Measurements from ENCODE around the gene SLC39A13.

SLC39A13 gene

GRCh38 chr11:47394050-47394321 is 14.4 kb upstream of the SLC39A13 start:
- H3K4me3 ChIP-seq (replicated peaks in 1 of 2; ENCODE audit: low read depth in 2 of 2, low read length in 2 of 2) = no peak overlapping the region
- DNase-seq (ENCODE audit: low read depth in 2 of 2) = no peak
- TF ChIP-seq CTCF (IDR thresholded peaks at IDR 0.05; ENCODE audit: low read depth, low read length) = no peak

DNA sequence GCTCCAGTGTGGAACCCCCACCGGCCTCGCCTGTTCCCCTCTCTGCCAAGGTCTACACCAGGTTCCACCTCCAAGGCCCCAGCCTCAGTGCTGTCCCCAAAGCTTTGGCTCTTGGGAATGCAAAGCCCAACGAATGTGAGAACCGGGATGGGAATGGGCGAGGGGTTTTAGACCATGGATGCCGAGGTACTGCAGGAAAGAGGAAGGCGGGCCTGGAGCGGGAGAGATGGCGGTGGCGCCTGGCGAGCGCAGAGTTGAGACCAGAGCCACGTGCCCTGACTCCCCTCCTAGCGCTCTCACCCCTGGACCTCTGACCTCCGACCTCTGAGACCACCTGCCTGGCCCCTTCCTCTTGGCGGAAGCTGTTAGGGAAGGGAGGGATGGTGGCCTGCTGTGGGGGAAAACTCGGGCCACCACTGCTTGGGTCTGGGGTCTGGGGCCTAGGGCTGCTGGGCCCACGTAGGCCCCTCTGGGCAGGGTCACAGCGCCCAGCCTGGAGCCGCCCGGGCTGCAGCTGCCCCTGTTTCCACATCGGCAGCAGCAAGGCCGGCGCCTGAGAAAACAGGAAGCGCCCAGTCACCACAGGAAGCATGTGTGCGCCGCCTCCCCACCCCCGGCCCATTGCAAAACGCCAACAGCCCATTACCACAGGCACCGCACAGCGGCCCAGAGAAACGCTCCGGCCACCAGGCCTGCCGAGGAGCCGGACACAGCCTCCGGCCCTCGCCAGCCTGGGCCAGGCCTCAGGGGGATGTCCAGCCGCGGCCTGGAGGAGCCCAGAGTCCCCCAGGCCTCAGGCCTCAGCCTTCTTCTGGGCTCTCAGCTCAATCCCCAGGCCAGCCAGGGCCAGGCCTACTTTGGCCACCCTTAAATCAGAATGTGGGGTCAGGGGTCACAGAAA is 13.8 kb upstream of the SLC39A13 start:
- peak; percentile 65 to 81 for DNase-seq (ENCODE audit: low read depth in 2 of 2)
- no peak overlapping the region for H3K4me3 ChIP-seq (replicated peaks in 1 of 2; ENCODE audit: low read depth in 2 of 2, low read length in 2 of 2)
- no peak for TF ChIP-seq CTCF (IDR thresholded peaks at IDR 0.05; ENCODE audit: low read depth, low read length)

GRCh38 chr11:47395223-47396048 is 13.0 kb upstream of the SLC39A13 start:
- DNase-seq (ENCODE audit: low read depth in 2 of 2) = no peak
- H3K4me3 ChIP-seq (replicated peaks in 1 of 2; ENCODE audit: low read depth in 2 of 2, low read length in 2 of 2) = no peak overlapping the region

DNA sequence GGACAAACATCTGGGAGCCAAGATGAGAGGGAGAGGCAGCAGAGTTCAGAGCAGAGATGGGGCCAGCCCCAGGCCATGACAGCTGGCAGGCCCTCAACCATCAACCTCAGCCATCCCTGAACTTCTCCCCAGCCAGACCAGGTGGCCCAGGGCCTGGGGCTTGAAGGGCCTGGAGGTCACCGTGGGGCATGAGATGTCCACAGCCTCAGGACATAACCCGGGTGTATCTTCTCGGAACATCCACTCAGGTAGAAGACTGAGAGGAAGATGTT is 12.4 kb upstream of the SLC39A13 start:
- no peak for TF ChIP-seq CTCF (IDR thresholded peaks at IDR 0.05; ENCODE audit: low read depth, low read length)
- no peak for DNase-seq (ENCODE audit: low read depth in 2 of 2)
- H3K4me3 ChIP-seq (replicated peaks in 1 of 2; ENCODE audit: low read depth in 2 of 2, low read length in 2 of 2) = no peak overlapping the region

More at GRCh38 chr11:47395223-47396048, 13.0 kb upstream of the SLC39A13 start:
- TF ChIP-seq CTCF (IDR thresholded peaks at IDR 0.05; ENCODE audit: low read depth, low read length) = no peak

DNA sequence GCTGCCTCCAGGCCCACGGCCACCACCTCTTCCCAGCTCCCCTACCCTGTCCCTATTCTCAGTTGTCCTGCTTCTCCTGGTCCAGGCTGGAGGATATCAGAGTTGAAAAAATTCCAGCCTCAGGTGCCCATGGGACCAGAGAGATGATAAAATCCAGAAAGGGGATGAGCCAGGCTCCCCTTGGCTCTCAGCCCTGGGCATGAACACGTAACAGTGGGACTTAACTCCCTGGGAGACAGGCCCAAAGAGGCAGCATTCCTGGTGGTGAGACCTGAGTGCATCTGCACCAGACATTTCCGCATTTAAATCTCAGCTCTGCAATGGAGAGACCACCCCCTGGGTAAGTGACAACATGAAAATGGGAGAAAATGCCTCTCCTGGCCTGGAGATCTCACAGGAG is 10.4 kb upstream of the SLC39A13 start:
- no peak for TF ChIP-seq CTCF (IDR thresholded peaks at IDR 0.05; ENCODE audit: low read depth, low read length)
- no peak for DNase-seq (ENCODE audit: low read depth in 2 of 2)
- no peak overlapping the region for H3K4me3 ChIP-seq (replicated peaks in 1 of 2; ENCODE audit: low read depth in 2 of 2, low read length in 2 of 2)

GRCh38 chr11:47398551-47398950 is 9.8 kb upstream of the SLC39A13 start:
- no peak for TF ChIP-seq CTCF (IDR thresholded peaks at IDR 0.05; ENCODE audit: low read depth, low read length)
- DNase-seq (ENCODE audit: low read depth in 2 of 2) = no peak
- H3K4me3 ChIP-seq (replicated peaks in 1 of 2; ENCODE audit: low read depth in 2 of 2, low read length in 2 of 2) = no peak overlapping the region

Data from cardiac fibroblast (primary cell).